Tibial nerve (tissue), 4 donors: ENCODE data around the gene MEGF6.

Experiments
- EP300 ChIP-seq, 2 donors: sonication (generic); formaldehyde crosslinking; IDR thresholded peaks; one replicate each; pipeline ENCODE4 v1.6.1; 2017; ENCODE audit warnings: antibody characterized with exemption in 2 of 2, mild to moderate bottlenecking in 1 of 2
- TF ChIP-seq, protein P1 (sequence below), 5 experiments: fragments of 200-600 bp in 3 of 5; fragments of 450-650 bp in 2 of 5; sonication (generic) in 3 of 5; IDR thresholded peaks; one replicate each; pipeline ENCODE4 v1.5.1; 2016 to 2019; ENCODE audit warnings: antibody characterized with exemption in 5 of 5, mild to moderate bottlenecking in 3 of 5, moderate library complexity in 2 of 5

DNA sequence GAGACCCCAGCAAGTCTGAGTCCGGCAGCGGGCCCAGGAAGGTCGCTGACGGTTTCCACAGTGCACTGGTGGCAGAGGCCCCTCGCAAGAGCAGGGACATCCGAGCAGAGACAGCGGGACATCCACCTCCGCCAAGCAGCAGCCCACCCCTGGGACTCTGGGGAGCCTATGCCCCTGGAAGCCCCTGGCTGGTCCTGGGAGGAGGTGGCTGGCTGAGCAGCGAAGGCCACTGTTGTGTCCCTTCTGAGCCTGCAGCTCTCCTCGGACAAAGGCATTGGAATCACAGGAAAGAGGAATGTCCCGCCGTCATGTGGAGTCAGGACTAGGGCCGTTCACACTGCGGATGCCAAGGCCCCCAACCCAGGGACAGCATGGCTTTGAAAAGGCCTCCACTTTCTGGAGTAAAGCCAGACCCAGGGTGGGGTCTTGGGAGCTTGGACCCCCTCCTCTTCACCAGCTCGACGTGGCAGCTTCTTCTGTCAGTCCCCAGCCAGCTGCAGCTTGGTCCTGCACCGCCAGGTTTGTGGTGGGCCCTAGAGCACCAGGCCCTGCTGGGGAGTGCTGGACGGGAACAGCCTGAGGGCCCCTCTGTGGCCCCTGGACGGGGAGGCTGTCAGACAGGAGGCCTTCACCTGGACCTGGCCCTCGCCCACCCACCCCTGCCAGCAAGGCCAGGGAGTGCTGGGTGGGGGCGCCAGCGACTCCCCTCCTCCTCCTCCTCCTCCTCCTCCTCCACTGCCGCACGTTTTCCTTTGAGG is 1.4 kb downstream of the MEGF6 start:
- TF ChIP-seq, protein P1, sequence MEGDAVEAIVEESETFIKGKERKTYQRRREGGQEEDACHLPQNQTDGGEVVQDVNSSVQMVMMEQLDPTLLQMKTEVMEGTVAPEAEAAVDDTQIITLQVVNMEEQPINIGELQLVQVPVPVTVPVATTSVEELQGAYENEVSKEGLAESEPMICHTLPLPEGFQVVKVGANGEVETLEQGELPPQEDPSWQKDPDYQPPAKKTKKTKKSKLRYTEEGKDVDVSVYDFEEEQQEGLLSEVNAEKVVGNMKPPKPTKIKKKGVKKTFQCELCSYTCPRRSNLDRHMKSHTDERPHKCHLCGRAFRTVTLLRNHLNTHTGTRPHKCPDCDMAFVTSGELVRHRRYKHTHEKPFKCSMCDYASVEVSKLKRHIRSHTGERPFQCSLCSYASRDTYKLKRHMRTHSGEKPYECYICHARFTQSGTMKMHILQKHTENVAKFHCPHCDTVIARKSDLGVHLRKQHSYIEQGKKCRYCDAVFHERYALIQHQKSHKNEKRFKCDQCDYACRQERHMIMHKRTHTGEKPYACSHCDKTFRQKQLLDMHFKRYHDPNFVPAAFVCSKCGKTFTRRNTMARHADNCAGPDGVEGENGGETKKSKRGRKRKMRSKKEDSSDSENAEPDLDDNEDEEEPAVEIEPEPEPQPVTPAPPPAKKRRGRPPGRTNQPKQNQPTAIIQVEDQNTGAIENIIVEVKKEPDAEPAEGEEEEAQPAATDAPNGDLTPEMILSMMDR (IDR thresholded peaks at IDR 0.05) = no peak
- no peak for TF ChIP-seq EP300 (IDR thresholded peaks at IDR 0.05)
